ENCODE data around the gene MEX3A. TPM values are rescaled to one million over a fixed set of nuclear protein-coding genes. Genes with fewer than 3 reads are reported as not detected.
"Not testable (repeated sequence)": the region's sequence is repeated elsewhere in the genome, so short reads cannot be mapped to it uniquely, and the experiment has no call there.

The MEX3A gene
- total RNA-seq, 1 experiment from 2014 or later, result 90.0 TPM

- BruUV-seq (replicated peaks), result no TSS peak
- ChIA-PET CTCF (no interaction called here), POLR2A (ENCODE audit: low non-redundant PET) (no interaction called here)
Measured at GRCh38 chr1:156072251-156072650, 10.0 kb downstream of the MEX3A start.

DNA sequence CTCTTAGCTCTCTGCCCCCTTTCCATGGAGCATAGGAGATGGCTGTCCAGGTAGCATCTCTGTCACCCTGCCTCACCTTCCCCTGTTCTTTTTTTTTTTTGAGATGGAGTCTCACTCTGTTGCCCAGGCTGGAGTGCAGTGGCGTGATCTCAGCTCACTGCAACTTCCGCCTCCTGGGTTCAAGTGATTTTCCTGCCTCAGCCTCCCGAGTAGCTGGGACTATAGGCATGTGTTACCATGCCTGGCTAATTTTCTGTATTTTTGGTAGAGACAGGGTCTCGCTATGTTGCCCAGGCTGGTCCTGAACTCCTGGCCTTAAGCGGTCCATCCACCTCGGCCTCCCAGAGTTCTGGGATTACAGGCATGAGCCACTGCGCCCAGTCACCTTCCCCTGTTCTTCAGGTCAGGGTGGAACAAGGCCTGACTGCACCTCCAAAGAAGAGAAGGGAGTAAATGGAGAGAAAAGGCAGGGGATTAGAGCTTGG, 10.9 kb downstream of the MEX3A start:
- DNase-seq (ENCODE audit: low spot score); BruUV-seq (replicated peaks); H3K4me3 ChIP-seq (ENCODE audit: low read depth, low read length, poor library complexity, severe bottlenecking); H3K27me3 ChIP-seq (replicated peaks; ENCODE audit: insufficient read depth, low read depth, low read length, poor library complexity); H3K9me3 ChIP-seq (ENCODE audit: low read depth, low read length, poor library complexity, severe bottlenecking); intact Hi-C loops (cut with micrococcal nuclease; ENCODE audit: unreplicated experiment); CTCF ChIA-PET: not testable (repeated sequence)
- Histone ChIP-seq H3K36me3 (ENCODE audit: insufficient read depth, low read length, poor library complexity, severe bottlenecking) (peaks cover 16% of the 10 kb centered on the region), H3K27ac (ENCODE audit: low read depth, low read length, poor library complexity, severe bottlenecking) (peak overlapping the region; percentile 40), H3K4me1 (ENCODE audit: insufficient read depth, low read length, poor library complexity, severe bottlenecking) (peaks cover 43% of the 10 kb centered on the region)
- POLR2A ChIA-PET (ENCODE audit: low non-redundant PET), result interaction anchor here (0.6 kb wide), 1 partner anchor 140 kb away, joined by 4 read pairs; no protein-coding TSS in a partner anchor

More at GRCh38 chr1:156072251-156072650, 10.0 kb downstream of the MEX3A start:
- intact Hi-C loops (cut with micrococcal nuclease; ENCODE audit: unreplicated experiment), result no loop called here
- DNase-seq (ENCODE audit: low spot score), result no peak
- peak overlapping the region; percentile 75 for H3K27ac ChIP-seq (ENCODE audit: low read depth, low read length, poor library complexity, severe bottlenecking)
- no peak overlapping the region for H3K4me3 ChIP-seq (ENCODE audit: low read depth, low read length, poor library complexity, severe bottlenecking)
- no peaks in the 10 kb centered on the region for H3K9me3 ChIP-seq (ENCODE audit: low read depth, low read length, poor library complexity, severe bottlenecking)
- H3K36me3 ChIP-seq (ENCODE audit: insufficient read depth, low read length, poor library complexity, severe bottlenecking), result peaks cover 25% of the 10 kb centered on the region
- TF ChIP-seq CTCF (conservative IDR thresholded peaks at IDR 0.05; ENCODE audit: low read depth, low read length), result no peak
- TF ChIP-seq EZH2 (IDR thresholded peaks at IDR 0.05; ENCODE audit: borderline replicate concordance, low read depth, low read length, poor library complexity, severe bottlenecking), result no peak
- no peaks in the 10 kb centered on the region for H3K27me3 ChIP-seq (replicated peaks; ENCODE audit: insufficient read depth, low read depth, low read length, poor library complexity)
- H3K4me1 ChIP-seq (ENCODE audit: insufficient read depth, low read length, poor library complexity, severe bottlenecking), result peaks cover 52% of the 10 kb centered on the region

- H3K4me1 ChIP-seq (ENCODE audit: insufficient read depth, low read length, poor library complexity, severe bottlenecking), result peaks cover 35% of the 10 kb centered on the region
- no TSS peak for BruUV-seq (replicated peaks)
- ChIA-PET CTCF (no interaction called here), POLR2A (ENCODE audit: low non-redundant PET) (no interaction called here)
- no peaks in the 10 kb centered on the region for H3K27me3 ChIP-seq (replicated peaks; ENCODE audit: insufficient read depth, low read depth, low read length, poor library complexity)
- no peak overlapping the region for H3K4me3 ChIP-seq (ENCODE audit: low read depth, low read length, poor library complexity, severe bottlenecking)
- peaks cover 8% of the 10 kb centered on the region for H3K36me3 ChIP-seq (ENCODE audit: insufficient read depth, low read length, poor library complexity, severe bottlenecking)
- H3K27ac ChIP-seq (ENCODE audit: low read depth, low read length, poor library complexity, severe bottlenecking), result no peak overlapping the region
- DNase-seq (ENCODE audit: low spot score), result no peak
- no peak for TF ChIP-seq EZH2 (IDR thresholded peaks at IDR 0.05; ENCODE audit: borderline replicate concordance, low read depth, low read length, poor library complexity, severe bottlenecking)
- TF ChIP-seq CTCF (conservative IDR thresholded peaks at IDR 0.05; ENCODE audit: low read depth, low read length), result no peak
- intact Hi-C loops (cut with micrococcal nuclease; ENCODE audit: unreplicated experiment), result no loop called here
- no peaks in the 10 kb centered on the region for H3K9me3 ChIP-seq (ENCODE audit: low read depth, low read length, poor library complexity, severe bottlenecking)
Measured at GRCh38 chr1:156070548-156070947, 11.7 kb downstream of the MEX3A start.
